Kidney epithelial cell (primary cell): ENCODE results near the gene TMEM169. TPM values are rescaled to one million over a fixed set of nuclear protein-coding genes. Genes with fewer than 3 reads are reported as not detected.
A peak's percentile ranks its signal among the peaks of the same experiment; 100 is the strongest.

Source experiments
- DNase-seq: peaks from one replicate; pipeline ENCODE4 v3.0.0-alpha.2; 2010; ENCODE audit warnings: low read depth
- H3K27me3 ChIP-seq: 2 replicates; pipeline ENCODE4 v1.6.0; 2011; ENCODE audit warnings: low read length; ENCODE audit not compliant: control insufficient read depth, insufficient read depth
- H3K36me3 ChIP-seq: 2 replicates; pipeline ENCODE4 v1.5.1; 2011; ENCODE audit warnings: low read length; ENCODE audit not compliant: control insufficient read depth, insufficient read depth
- H3K4me3 ChIP-seq: 2 replicates; pipeline ENCODE4 v1.5.1; 2011; ENCODE audit warnings: low read depth, mild to moderate bottlenecking, control low read depth, low read length
- total RNA-seq: library from RNA; depleted of rRNA; stranded (reverse); fragments of >200 nt; gene quantifications from 2 replicates; pipeline ENCODE4 v1.2.3, GENCODE V29; 2015
- TF ChIP-seq, protein P1 (sequence below): IDR thresholded peaks from 2 replicates; pipeline ENCODE4 v1.5.1; 2011; ENCODE audit warnings: mild to moderate bottlenecking, moderate library complexity, low read length, control low read depth, inconsistent platforms; ENCODE audit not compliant: insufficient read depth, poor library complexity, severe bottlenecking

TMEM169 gene
- total RNA-seq, 1 donor from 2014 or later: 4.6 TPM

DNA sequence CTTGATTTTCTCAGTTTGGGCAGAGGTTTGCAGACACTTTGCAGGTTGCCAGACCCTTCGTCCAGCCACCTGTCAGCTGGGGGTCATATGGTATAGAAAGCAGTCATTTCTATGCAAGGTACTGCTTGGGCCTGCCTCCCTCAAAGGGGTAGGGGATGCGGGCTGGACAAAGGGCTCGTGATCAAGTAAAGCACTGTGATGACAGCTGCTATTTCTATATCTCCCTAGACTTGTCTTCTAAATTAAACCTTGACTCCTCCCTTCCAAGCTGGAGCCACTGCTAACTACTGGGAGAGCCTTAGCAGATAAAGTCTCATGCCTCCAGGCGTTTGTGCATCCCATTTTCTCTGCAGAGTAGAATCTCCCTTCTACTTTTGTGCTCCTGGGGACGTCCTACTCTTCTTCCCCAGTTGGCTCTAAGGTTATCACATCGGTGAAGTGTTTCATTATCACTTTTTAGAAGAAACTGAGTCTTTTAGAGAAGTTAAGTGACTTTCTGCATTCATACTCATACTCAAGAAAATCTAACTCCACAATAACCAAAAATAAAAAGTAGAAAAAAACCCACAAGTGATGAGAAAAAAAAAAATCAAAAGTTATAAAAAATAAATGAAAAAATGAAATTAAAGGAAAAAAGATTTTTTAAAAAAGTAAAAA is 26.7 kb downstream of the TMEM169 start:
- Histone ChIP-seq H3K4me3 (peak overlapping the region; percentile 53), H3K27me3 (no peaks in the 10 kb centered on the region), H3K36me3 (no peaks in the 10 kb centered on the region)
- no peak for DNase-seq
- TF ChIP-seq, protein P1, sequence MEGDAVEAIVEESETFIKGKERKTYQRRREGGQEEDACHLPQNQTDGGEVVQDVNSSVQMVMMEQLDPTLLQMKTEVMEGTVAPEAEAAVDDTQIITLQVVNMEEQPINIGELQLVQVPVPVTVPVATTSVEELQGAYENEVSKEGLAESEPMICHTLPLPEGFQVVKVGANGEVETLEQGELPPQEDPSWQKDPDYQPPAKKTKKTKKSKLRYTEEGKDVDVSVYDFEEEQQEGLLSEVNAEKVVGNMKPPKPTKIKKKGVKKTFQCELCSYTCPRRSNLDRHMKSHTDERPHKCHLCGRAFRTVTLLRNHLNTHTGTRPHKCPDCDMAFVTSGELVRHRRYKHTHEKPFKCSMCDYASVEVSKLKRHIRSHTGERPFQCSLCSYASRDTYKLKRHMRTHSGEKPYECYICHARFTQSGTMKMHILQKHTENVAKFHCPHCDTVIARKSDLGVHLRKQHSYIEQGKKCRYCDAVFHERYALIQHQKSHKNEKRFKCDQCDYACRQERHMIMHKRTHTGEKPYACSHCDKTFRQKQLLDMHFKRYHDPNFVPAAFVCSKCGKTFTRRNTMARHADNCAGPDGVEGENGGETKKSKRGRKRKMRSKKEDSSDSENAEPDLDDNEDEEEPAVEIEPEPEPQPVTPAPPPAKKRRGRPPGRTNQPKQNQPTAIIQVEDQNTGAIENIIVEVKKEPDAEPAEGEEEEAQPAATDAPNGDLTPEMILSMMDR: no peak

DNA sequence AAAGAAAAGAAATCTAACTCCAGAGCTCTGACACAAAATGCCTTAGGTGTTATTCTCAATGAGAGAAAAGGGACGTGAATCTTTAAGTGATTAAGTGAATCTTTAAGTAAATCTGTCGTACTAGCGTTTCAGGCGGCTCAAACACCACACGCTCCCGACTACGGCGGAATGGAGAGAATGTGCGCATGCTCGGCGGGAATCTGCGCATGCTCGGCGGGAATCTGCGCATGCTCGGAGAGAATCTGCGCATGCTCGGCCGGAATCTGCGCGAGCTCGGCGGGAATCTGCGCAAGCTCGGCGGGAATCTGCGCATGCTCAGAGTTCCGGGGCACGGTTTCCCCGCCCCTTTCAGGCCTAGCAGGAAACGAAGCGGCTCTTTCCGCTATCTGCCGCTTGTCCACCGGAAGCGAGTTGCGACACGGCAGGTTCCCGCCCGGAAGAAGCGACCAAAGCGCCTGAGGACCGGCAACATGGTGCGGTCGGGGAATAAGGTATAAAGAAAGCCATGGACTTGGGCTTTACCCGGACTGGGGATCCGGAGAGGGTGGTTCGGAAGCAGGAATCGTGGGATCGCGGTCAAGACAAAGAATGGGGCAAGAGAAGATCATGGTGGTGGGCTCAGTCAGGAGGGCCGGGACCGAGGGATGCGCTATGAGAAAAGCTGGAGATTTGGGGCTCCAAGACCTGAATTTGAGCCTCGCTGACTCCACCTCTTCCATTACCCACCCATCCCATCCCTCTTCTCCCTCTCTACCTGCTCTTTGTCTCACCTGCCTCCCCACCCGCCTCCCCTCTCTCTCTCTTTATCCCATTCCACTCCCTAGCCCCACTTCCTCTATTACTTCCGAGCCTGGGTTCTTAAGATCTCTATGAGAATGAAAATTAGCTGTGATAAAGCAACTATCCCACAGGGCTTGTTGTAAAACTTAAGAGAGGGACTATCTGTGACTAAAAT is 27.5 kb downstream of the TMEM169 start, which contains the start of gene XRCC5:
XRCC5 (plus strand) TSS at position 382 of the 955 bp plus-strand sequence; CDS start at position 471, 89 bp downstream.
- Histone ChIP-seq H3K27me3 (no peaks in the 10 kb centered on the region), H3K4me3 (peak within 1 kb of the TSS; percentile 100), H3K36me3 (peaks cover 2% of the 10 kb centered on the region)
- TF ChIP-seq, protein P1: no peak
- DNase-seq: peak; percentile 88

DNA sequence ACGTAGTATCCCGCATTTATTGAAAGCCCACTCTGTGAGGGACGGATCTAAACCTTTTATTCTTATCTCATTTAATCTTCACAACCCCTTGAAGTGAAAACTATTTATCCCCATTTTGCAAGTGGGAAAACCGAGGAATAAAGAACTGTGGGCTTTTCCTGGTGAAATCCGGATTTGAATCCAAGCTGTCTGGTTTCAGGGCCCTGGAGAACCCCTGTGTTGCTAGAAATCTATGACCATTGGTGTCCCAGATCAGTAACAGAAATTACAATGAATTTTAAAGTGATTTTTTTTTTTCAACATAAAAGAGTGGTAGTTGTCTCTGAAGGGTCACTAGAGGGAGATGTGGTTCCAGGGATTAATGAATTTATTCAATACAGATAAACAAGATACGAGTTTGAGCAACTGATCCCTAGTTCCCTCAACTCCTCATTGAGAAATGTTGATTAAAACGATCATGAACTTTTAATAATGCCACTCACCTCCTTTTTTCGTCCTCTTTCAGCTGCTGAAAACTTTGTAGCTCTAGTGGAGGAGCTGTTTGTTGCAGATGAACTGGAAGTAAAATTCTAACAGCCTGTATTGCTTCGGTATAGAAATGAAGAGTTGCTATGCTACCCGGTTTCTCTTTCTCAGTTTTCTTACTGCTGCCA is 28.4 kb downstream of the TMEM169 start:
- no peak for DNase-seq
- Histone ChIP-seq H3K4me3 (peak overlapping the region; percentile 100), H3K27me3 (no peaks in the 10 kb centered on the region), H3K36me3 (peaks cover 2% of the 10 kb centered on the region)
- TF ChIP-seq, protein P1: peak; percentile 25

DNA sequence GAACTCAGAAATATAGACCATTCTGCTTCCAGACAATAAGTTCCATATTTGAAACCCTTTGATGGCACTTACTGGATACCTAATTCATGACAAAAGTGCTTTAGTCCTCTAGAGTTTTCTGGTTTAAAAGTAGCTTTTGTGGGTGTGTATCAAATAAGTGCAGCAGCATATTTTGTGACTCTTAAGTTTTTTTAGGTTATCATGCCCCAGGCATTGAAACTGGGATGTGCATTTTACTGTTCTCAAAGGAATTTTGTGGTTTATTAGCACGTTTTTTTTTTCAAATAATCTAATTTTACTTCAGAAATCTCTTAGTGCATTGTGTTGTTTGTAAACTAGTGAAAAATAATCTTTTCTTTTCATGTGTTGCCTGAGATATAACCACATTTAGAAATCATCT is 28.9 kb downstream of the TMEM169 start:
- Histone ChIP-seq H3K36me3 (peaks cover 2% of the 10 kb centered on the region), H3K4me3 (peak overlapping the region; percentile 100), H3K27me3 (no peaks in the 10 kb centered on the region)
- TF ChIP-seq, protein P1: no peak
- DNase-seq: no peak

DNA sequence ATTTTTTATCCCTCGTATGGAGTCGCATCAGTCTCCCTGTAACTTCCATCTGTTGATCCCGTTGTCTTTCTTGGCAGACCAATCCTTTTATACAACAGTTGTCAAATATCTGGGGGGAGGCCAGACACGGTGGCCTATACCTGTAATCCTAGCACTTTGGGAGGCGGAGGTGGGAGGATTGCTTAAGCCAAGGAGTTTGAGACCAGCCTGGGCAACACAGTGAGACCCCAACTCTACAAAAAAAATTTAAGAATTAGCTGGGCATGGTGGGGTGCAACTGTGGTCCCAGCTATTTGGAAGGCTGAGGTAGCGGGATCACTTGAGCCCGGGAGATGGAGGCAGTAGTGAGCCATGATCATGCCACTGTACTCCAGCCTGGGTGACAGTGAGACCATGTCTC is 29.4 kb downstream of the TMEM169 start:
- H3K4me3 ChIP-seq: no peak overlapping the region
- TF ChIP-seq, protein P1: no peak
- H3K27me3 ChIP-seq: no peaks in the 10 kb centered on the region
- no peak for DNase-seq
- H3K36me3 ChIP-seq: peaks cover 2% of the 10 kb centered on the region
